Osteocyte (in vitro differentiated cells): ENCODE data around the gene USP16. TPM values are rescaled to one million over a fixed set of nuclear protein-coding genes. Genes with fewer than 3 reads are reported as not detected.
A peak's percentile ranks its signal among the peaks of the same experiment; 100 is the strongest.

Experiments
- DNase-seq: peaks from one replicate; pipeline ENCODE4 v3.0.0; 2021; ENCODE audit warnings: mixed read lengths; ENCODE audit not compliant: unreplicated experiment; ENCODE audit errors: extremely low spot score
- H3K27ac Mint-ChIP-seq: one replicate; pipeline ENCODE4 v1.8.0; 2021; ENCODE audit warnings: mild to moderate bottlenecking, mixed read lengths; ENCODE audit not compliant: unreplicated experiment
- H3K27me3 Mint-ChIP-seq: one replicate; pipeline ENCODE4 v1.8.0; 2021; ENCODE audit warnings: mixed read lengths; ENCODE audit not compliant: unreplicated experiment
- H3K36me3 Mint-ChIP-seq: one replicate; pipeline ENCODE4 v1.8.0; 2021; ENCODE audit warnings: mixed read lengths; ENCODE audit not compliant: unreplicated experiment
- H3K4me1 Mint-ChIP-seq: one replicate; pipeline ENCODE4 v1.8.0; 2021; ENCODE audit warnings: mixed read lengths; ENCODE audit not compliant: unreplicated experiment
- H3K4me3 Mint-ChIP-seq: one replicate; pipeline ENCODE4 v1.8.0; 2021; ENCODE audit warnings: mild to moderate bottlenecking, moderate library complexity, mixed read lengths; ENCODE audit not compliant: unreplicated experiment
- H3K9me3 Mint-ChIP-seq: one replicate; pipeline ENCODE4 v1.8.0; 2021; ENCODE audit warnings: mixed read lengths; ENCODE audit not compliant: unreplicated experiment
- total RNA-seq: library from RNA; stranded (reverse); gene quantifications from 2 replicates; pipeline ENCODE4 v1.2.1, GENCODE V29; 2021
- TF ChIP-seq, protein P1 (sequence below): fragments of 200-600 bp; sonication (generic); IDR thresholded peaks from 2 replicates; pipeline ENCODE4 v1.5.0; 2021; ENCODE audit warnings: antibody characterized with exemption, mild to moderate bottlenecking, moderate library complexity

The USP16 gene
- total RNA-seq, 1 donor from 2014 or later, result 28.5 TPM

- H3K4me1 Mint-ChIP-seq, result peaks cover 13% of the 10 kb centered on the region
- H3K4me3 Mint-ChIP-seq, result peak overlapping the region; percentile 79
- peak overlapping the region; percentile 87 for H3K27ac Mint-ChIP-seq
- DNase-seq, result no peak
- TF ChIP-seq, protein P1, sequence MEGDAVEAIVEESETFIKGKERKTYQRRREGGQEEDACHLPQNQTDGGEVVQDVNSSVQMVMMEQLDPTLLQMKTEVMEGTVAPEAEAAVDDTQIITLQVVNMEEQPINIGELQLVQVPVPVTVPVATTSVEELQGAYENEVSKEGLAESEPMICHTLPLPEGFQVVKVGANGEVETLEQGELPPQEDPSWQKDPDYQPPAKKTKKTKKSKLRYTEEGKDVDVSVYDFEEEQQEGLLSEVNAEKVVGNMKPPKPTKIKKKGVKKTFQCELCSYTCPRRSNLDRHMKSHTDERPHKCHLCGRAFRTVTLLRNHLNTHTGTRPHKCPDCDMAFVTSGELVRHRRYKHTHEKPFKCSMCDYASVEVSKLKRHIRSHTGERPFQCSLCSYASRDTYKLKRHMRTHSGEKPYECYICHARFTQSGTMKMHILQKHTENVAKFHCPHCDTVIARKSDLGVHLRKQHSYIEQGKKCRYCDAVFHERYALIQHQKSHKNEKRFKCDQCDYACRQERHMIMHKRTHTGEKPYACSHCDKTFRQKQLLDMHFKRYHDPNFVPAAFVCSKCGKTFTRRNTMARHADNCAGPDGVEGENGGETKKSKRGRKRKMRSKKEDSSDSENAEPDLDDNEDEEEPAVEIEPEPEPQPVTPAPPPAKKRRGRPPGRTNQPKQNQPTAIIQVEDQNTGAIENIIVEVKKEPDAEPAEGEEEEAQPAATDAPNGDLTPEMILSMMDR, result no peak
- no peaks in the 10 kb centered on the region for H3K27me3 Mint-ChIP-seq
- no peaks in the 10 kb centered on the region for H3K36me3 Mint-ChIP-seq
- no peaks in the 10 kb centered on the region for H3K9me3 Mint-ChIP-seq
Observed at GRCh38 chr21:29018540-29018939, 5.9 kb upstream of the USP16 start.

DNA sequence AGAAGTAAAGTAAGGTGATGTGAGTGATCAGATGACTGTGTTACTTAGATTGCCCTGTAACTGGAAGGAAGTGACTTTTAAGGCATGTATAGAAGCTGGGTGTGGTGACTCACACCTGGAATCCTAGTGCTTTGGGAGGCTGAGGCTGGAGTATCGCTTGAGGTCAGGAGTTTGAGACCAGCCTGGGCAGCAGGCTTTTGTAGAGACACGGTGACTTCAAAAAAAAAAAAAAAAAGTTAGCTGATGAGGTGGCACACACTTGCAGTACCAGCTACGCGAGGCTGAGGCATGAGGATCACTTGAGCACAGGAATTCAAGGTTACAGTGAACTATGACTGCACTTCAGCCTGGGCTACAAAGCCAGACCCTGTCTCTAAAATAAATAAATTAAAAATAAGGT is 2.3 kb upstream of the USP16 start:
- TF ChIP-seq, protein P1, result no peak
- no peak overlapping the region for H3K27ac Mint-ChIP-seq
- no peaks in the 10 kb centered on the region for H3K9me3 Mint-ChIP-seq
- DNase-seq, result no peak
- no peaks in the 10 kb centered on the region for H3K27me3 Mint-ChIP-seq
- no peaks in the 10 kb centered on the region for H3K36me3 Mint-ChIP-seq
- no peak overlapping the region for H3K4me3 Mint-ChIP-seq
- peaks cover 32% of the 10 kb centered on the region for H3K4me1 Mint-ChIP-seq

GRCh38 chr21:29025328-29025713 is 853 bp downstream of the USP16 start:
- no peak for DNase-seq
- Mint-ChIP-seq H3K27ac (peak overlapping the region; percentile 100), H3K4me1 (peaks cover 22% of the 10 kb centered on the region), H3K27me3 (no peaks in the 10 kb centered on the region), H3K9me3 (no peaks in the 10 kb centered on the region), H3K36me3 (peaks cover 3% of the 10 kb centered on the region), H3K4me3 (peak overlapping the region; percentile 93)
- TF ChIP-seq, protein P1, result no peak

- no peak for DNase-seq
- Mint-ChIP-seq H3K36me3 (peaks cover 25% of the 10 kb centered on the region), H3K27ac (no peak overlapping the region), H3K4me1 (peaks cover 16% of the 10 kb centered on the region), H3K4me3 (no peak overlapping the region), H3K9me3 (no peaks in the 10 kb centered on the region), H3K27me3 (no peaks in the 10 kb centered on the region)
- TF ChIP-seq, protein P1, result no peak
Observed at GRCh38 chr21:29029524-29029923, 5.1 kb downstream of the USP16 start.

DNA sequence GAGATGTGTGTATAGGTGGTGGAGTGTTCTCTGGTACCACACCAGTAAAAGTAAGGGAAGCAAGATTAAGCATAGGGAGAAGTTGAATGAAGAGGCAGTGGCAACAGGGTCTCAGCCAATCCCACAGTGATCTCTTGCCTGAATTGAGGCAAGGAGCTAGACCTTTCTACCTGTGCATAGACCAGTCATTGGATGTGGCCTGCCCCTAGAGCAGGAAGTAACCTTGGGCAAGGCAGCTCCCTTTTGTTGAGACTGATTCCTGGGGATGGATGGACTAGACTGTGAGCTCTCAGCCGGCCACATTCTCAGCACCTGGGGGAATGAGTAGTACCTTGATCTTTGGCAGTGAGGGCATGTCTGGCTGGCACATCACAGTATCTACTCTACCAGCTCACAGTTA is 6.4 kb downstream of the USP16 start:
- Mint-ChIP-seq H3K4me1 (peaks cover 6% of the 10 kb centered on the region), H3K27me3 (no peaks in the 10 kb centered on the region), H3K9me3 (no peaks in the 10 kb centered on the region), H3K4me3 (no peak overlapping the region), H3K27ac (no peak overlapping the region), H3K36me3 (peaks cover 30% of the 10 kb centered on the region)
- DNase-seq, result no peak
- TF ChIP-seq, protein P1, result no peak
